Stimulated activated naive CD8-positive, alpha-beta T cell treated with anti-CD3 and anti-CD28 coated beads, Interleukin-15, Interleukin-2, amounts not matched to agents 100 ng/mL and 50 ng/mL, for 24 hours (primary cell): ENCODE measurements around the gene SLFNL1.

Experiments used
- H3K27ac Mint-ChIP-seq: one replicate; pipeline ENCODE4 v1.8.0; 2021; ENCODE audit warnings: mild to moderate bottlenecking, mixed read lengths
- H3K27me3 Mint-ChIP-seq: one replicate; pipeline ENCODE4 v1.8.0; 2021; ENCODE audit warnings: mixed read lengths
- H3K36me3 Mint-ChIP-seq: one replicate; pipeline ENCODE4 v1.8.0; 2021; ENCODE audit warnings: low read depth, mixed read lengths
- H3K4me1 Mint-ChIP-seq: one replicate; pipeline ENCODE4 v1.8.0; 2021; ENCODE audit warnings: low read depth, mixed read lengths
- H3K4me3 Mint-ChIP-seq: one replicate; pipeline ENCODE4 v1.8.0; 2021; ENCODE audit warnings: mild to moderate bottlenecking, mixed read lengths
- H3K9me3 Mint-ChIP-seq: one replicate; pipeline ENCODE4 v1.8.0; 2021; ENCODE audit warnings: mixed read lengths

Gene SLFNL1

GRCh38 chr1:41013024-41013423 lies 8.5 kb downstream of the SLFNL1 start:
- H3K27me3 Mint-ChIP-seq, result no peaks in the 10 kb centered on the region
- H3K27ac Mint-ChIP-seq, result no peak overlapping the region
- H3K4me1 Mint-ChIP-seq, result peaks cover 8% of the 10 kb centered on the region
- H3K9me3 Mint-ChIP-seq, result no peaks in the 10 kb centered on the region
- peaks cover 78% of the 10 kb centered on the region for H3K36me3 Mint-ChIP-seq
- no peak overlapping the region for H3K4me3 Mint-ChIP-seq

GRCh38 chr1:41010345-41010744 lies 11.2 kb downstream of the SLFNL1 start:
- H3K27me3 Mint-ChIP-seq, result no peaks in the 10 kb centered on the region
- H3K36me3 Mint-ChIP-seq, result peaks cover 91% of the 10 kb centered on the region
- H3K4me3 Mint-ChIP-seq, result no peak overlapping the region
- no peak overlapping the region for H3K27ac Mint-ChIP-seq
- peaks cover 8% of the 10 kb centered on the region for H3K4me1 Mint-ChIP-seq
- no peaks in the 10 kb centered on the region for H3K9me3 Mint-ChIP-seq

GRCh38 chr1:41009466-41009865 lies 12.1 kb downstream of the SLFNL1 start:
- H3K27me3 Mint-ChIP-seq, result no peaks in the 10 kb centered on the region
- H3K27ac Mint-ChIP-seq, result no peak overlapping the region
- no peaks in the 10 kb centered on the region for H3K9me3 Mint-ChIP-seq
- peaks cover 91% of the 10 kb centered on the region for H3K36me3 Mint-ChIP-seq
- H3K4me1 Mint-ChIP-seq, result peaks cover 6% of the 10 kb centered on the region
- H3K4me3 Mint-ChIP-seq, result no peak overlapping the region

GRCh38 chr1:41006942-41007865 lies 14.3 kb downstream of the SLFNL1 start:
- Mint-ChIP-seq H3K4me1 (peaks cover 21% of the 10 kb centered on the region), H3K27ac (no peak overlapping the region), H3K27me3 (no peaks in the 10 kb centered on the region), H3K36me3 (peaks cover 96% of the 10 kb centered on the region), H3K4me3 (no peak overlapping the region), H3K9me3 (no peaks in the 10 kb centered on the region)

- Mint-ChIP-seq H3K36me3 (peaks cover 97% of the 10 kb centered on the region), H3K27me3 (no peaks in the 10 kb centered on the region), H3K27ac (no peak overlapping the region), H3K9me3 (no peaks in the 10 kb centered on the region), H3K4me3 (no peak overlapping the region), H3K4me1 (peaks cover 24% of the 10 kb centered on the region)
These were observed 15.6 kb downstream of the SLFNL1 start for GRCh38 chr1:41005876-41006275.

- no peaks in the 10 kb centered on the region for H3K9me3 Mint-ChIP-seq
- peaks cover 28% of the 10 kb centered on the region for H3K4me1 Mint-ChIP-seq
- H3K27me3 Mint-ChIP-seq, result no peaks in the 10 kb centered on the region
- peak overlapping the region; percentile 68 for H3K27ac Mint-ChIP-seq
- peaks cover 97% of the 10 kb centered on the region for H3K36me3 Mint-ChIP-seq
- no peak overlapping the region for H3K4me3 Mint-ChIP-seq
These were observed 17.8 kb downstream of the SLFNL1 start for GRCh38 chr1:41003640-41004220.

- Mint-ChIP-seq H3K4me1 (peaks cover 28% of the 10 kb centered on the region), H3K4me3 (no peak overlapping the region), H3K36me3 (peaks cover 97% of the 10 kb centered on the region), H3K27me3 (no peaks in the 10 kb centered on the region), H3K9me3 (no peaks in the 10 kb centered on the region), H3K27ac (peak overlapping the region; percentile 19)
These were observed 18.3 kb downstream of the SLFNL1 start for GRCh38 chr1:41003127-41003639.

GRCh38 chr1:40998668-40999067 lies 22.9 kb downstream of the SLFNL1 start:
- Mint-ChIP-seq H3K4me1 (peaks cover 25% of the 10 kb centered on the region), H3K9me3 (no peaks in the 10 kb centered on the region), H3K27ac (no peak overlapping the region), H3K36me3 (peaks cover 95% of the 10 kb centered on the region), H3K27me3 (no peaks in the 10 kb centered on the region), H3K4me3 (no peak overlapping the region)

GRCh38 chr1:40997096-40997495 lies 24.4 kb downstream of the SLFNL1 start:
- Mint-ChIP-seq H3K4me1 (peaks cover 9% of the 10 kb centered on the region), H3K36me3 (peaks cover 84% of the 10 kb centered on the region), H3K4me3 (no peak overlapping the region), H3K27me3 (no peaks in the 10 kb centered on the region), H3K27ac (no peak overlapping the region), H3K9me3 (no peaks in the 10 kb centered on the region)

GRCh38 chr1:40989066-40989465 lies 32.5 kb downstream of the SLFNL1 start:
- H3K27ac Mint-ChIP-seq, result peak overlapping the region; percentile 32

GRCh38 chr1:40988280-40988679 lies 33.2 kb downstream of the SLFNL1 start:
- Mint-ChIP-seq H3K36me3 (peaks cover 93% of the 10 kb centered on the region), H3K27me3 (no peaks in the 10 kb centered on the region), H3K4me1 (peaks cover 50% of the 10 kb centered on the region), H3K9me3 (no peaks in the 10 kb centered on the region), H3K27ac (no peak overlapping the region), H3K4me3 (no peak overlapping the region)

More at GRCh38 chr1:40989066-40989465, 32.5 kb downstream of the SLFNL1 start:
- Mint-ChIP-seq H3K4me1 (peaks cover 42% of the 10 kb centered on the region), H3K4me3 (no peak overlapping the region), H3K9me3 (no peaks in the 10 kb centered on the region), H3K27me3 (no peaks in the 10 kb centered on the region), H3K36me3 (peaks cover 88% of the 10 kb centered on the region)

GRCh38 chr1:40987439-40988276 lies 33.9 kb downstream of the SLFNL1 start:
- no peak overlapping the region for H3K4me3 Mint-ChIP-seq
- H3K4me1 Mint-ChIP-seq, result peaks cover 57% of the 10 kb centered on the region
- peaks cover 99% of the 10 kb centered on the region for H3K36me3 Mint-ChIP-seq
- peak overlapping the region; percentile 40 for H3K27ac Mint-ChIP-seq
- H3K27me3 Mint-ChIP-seq, result no peaks in the 10 kb centered on the region
- H3K9me3 Mint-ChIP-seq, result no peaks in the 10 kb centered on the region

- H3K9me3 Mint-ChIP-seq, result no peaks in the 10 kb centered on the region
- H3K36me3 Mint-ChIP-seq, result peaks cover 100% of the 10 kb centered on the region
- H3K4me1 Mint-ChIP-seq, result peaks cover 64% of the 10 kb centered on the region
- no peak overlapping the region for H3K4me3 Mint-ChIP-seq
- peak overlapping the region; percentile 40 for H3K27ac Mint-ChIP-seq
- H3K27me3 Mint-ChIP-seq, result no peaks in the 10 kb centered on the region
These were observed 34.6 kb downstream of the SLFNL1 start for GRCh38 chr1:40986956-40987355.

GRCh38 chr1:40986328-40986783 lies 35.2 kb downstream of the SLFNL1 start:
- H3K4me3 Mint-ChIP-seq, result no peak overlapping the region
- peaks cover 98% of the 10 kb centered on the region for H3K36me3 Mint-ChIP-seq
- H3K27ac Mint-ChIP-seq, result peak overlapping the region; percentile 74
- H3K4me1 Mint-ChIP-seq, result peaks cover 69% of the 10 kb centered on the region
- H3K9me3 Mint-ChIP-seq, result no peaks in the 10 kb centered on the region
- no peaks in the 10 kb centered on the region for H3K27me3 Mint-ChIP-seq
